HCT116 (cell line): Measurements from ENCODE around the gene TAS2R14.

ENCODE experiments used
- CEBPB ChIP-seq: IDR thresholded peaks from 2 replicates; pipeline ENCODE4 v1.6.1; 2012; ENCODE audit warnings: low read depth
- CTCF ChIP-seq, 3 experiments: fragments of 200-600 bp in 1 of 3; sonication (generic) in 1 of 3; IDR thresholded peaks in 2 of 3; conservative IDR thresholded peaks in 1 of 3; 2 replicates each; pipeline ENCODE4 v1.5.1; 2012 to 2017; ENCODE audit warnings: low read depth in 2 of 3, low read length in 2 of 3, antibody characterized with exemption in 1 of 3, borderline replicate concordance in 1 of 3, control low read depth in 1 of 3, mild to moderate bottlenecking in 1 of 3, mixed read lengths in 1 of 3, mixed run types in 1 of 3, moderate library complexity in 1 of 3; ENCODE audit not compliant: insufficient read depth in 1 of 3
- EZH2 ChIP-seq: fragments of 200-600 bp; sonication (generic); IDR thresholded peaks from 2 replicates; pipeline ENCODE4 v1.6.1; 2017; ENCODE audit warnings: antibody characterized with exemption, mixed run types
- JUND ChIP-seq: IDR thresholded peaks from 2 replicates; pipeline ENCODE4 v1.6.1; 2012
- MAX ChIP-seq: IDR thresholded peaks from 2 replicates; pipeline ENCODE4 v1.6.1; 2012
- POLR2A ChIP-seq: IDR thresholded peaks from 2 replicates; pipeline ENCODE4 v1.7.0; 2011; ENCODE audit warnings: borderline replicate concordance; ENCODE audit not compliant: insufficient read depth, insufficient read length; ENCODE audit errors: extremely low read depth
- POLR2AphosphoS5 ChIP-seq: IDR thresholded peaks from 2 replicates; pipeline ENCODE4 v1.6.1; 2011; ENCODE audit warnings: mild to moderate bottlenecking, low read depth, low read length, moderate library complexity
- RAD21 ChIP-seq: IDR thresholded peaks from 2 replicates; pipeline ENCODE4 v1.6.1; 2012; ENCODE audit warnings: low read depth, mild to moderate bottlenecking
- REST ChIP-seq: IDR thresholded peaks from 2 replicates; pipeline ENCODE4 v1.6.1; 2012; ENCODE audit warnings: low read depth
- SIN3A ChIP-seq: IDR thresholded peaks from 2 replicates; pipeline ENCODE4 v1.6.1; 2012; ENCODE audit warnings: low read depth
- SP1 ChIP-seq: IDR thresholded peaks from 2 replicates; pipeline ENCODE4 v1.6.1; 2012; ENCODE audit warnings: low read depth
- TCF7L2 ChIP-seq: IDR thresholded peaks from 2 replicates; pipeline ENCODE4 v1.7.0; 2011; ENCODE audit warnings: borderline replicate concordance, inconsistent platforms; ENCODE audit not compliant: insufficient read depth, insufficient read length; ENCODE audit errors: extremely low read depth
- YY1 ChIP-seq: IDR thresholded peaks from 2 replicates; pipeline ENCODE4 v1.6.1; 2011; ENCODE audit warnings: low read length, low read depth, moderate library complexity, mild to moderate bottlenecking; ENCODE audit not compliant: insufficient replicate concordance; ENCODE audit errors: extremely low read depth
- ZBTB33 ChIP-seq: IDR thresholded peaks from 2 replicates; pipeline ENCODE4 v1.6.1; 2011; ENCODE audit warnings: mild to moderate bottlenecking, low read length, moderate library complexity; ENCODE audit not compliant: insufficient replicate concordance; ENCODE audit errors: extremely low read depth

GRCh38 chr12:10919809-10920208 lies 19.3 kb downstream of the TAS2R14 start:
- no peak for TF ChIP-seq CTCF (IDR thresholded peaks at IDR 0.05 in 2 of 3, conservative IDR thresholded peaks at IDR 0.05 in 1 of 3; ENCODE audit: borderline replicate concordance in 1 of 3, insufficient read depth in 1 of 3, low read depth in 2 of 3, low read length in 2 of 3)
- no peak for TF ChIP-seq RAD21
- TF ChIP-seq YY1, result no peak
- no peak for TF ChIP-seq CEBPB
- TF ChIP-seq POLR2A, result no peak
- TF ChIP-seq MAX, result no peak
- no peak for TF ChIP-seq ZBTB33
- no peak for TF ChIP-seq EZH2
- no peak for TF ChIP-seq POLR2AphosphoS5
- no peak for TF ChIP-seq JUND
- no peak for TF ChIP-seq SIN3A
- no peak for TF ChIP-seq SP1
- no peak for TF ChIP-seq REST
- TF ChIP-seq TCF7L2, result no peak
